ENCODE results near the gene PROCR. TPM values are rescaled to one million over a fixed set of nuclear protein-coding genes. Genes with fewer than 3 reads are reported as not detected.

PROCR gene
- total and polyA plus RNA-seq, 4 donors, result 3.7 to 7.6 (median 6.0) TPM

GRCh38 chr20:35207950-35208611 lies 36.2 kb downstream of the PROCR start:
- WGBS, result 11% methylated on average over 8 of the region's 8 CpGs
- H3K36me3 ChIP-seq (ENCODE audit: control insufficient read depth in 4 of 4, insufficient read depth in 3 of 4, low read depth in 1 of 4, low read length in 3 of 4), result no peaks in the 10 kb centered on the region
- H3K9me3 ChIP-seq (ENCODE audit: control insufficient read depth in 4 of 4, low read length in 3 of 4), result no peaks in the 10 kb centered on the region
- H3K9ac ChIP-seq (ENCODE audit: low read depth in 1 of 2, low read length in 2 of 2), result peak overlapping the region in 1 of 2 donors; percentile 41
- TF ChIP-seq ATF3 (IDR thresholded peaks at IDR 0.05), result peak; percentile 81
- peak; percentile 60 for TF ChIP-seq FOXA1 (IDR thresholded peaks at IDR 0.05)
- peak; percentile 92 to 93 for TF ChIP-seq HNF4A (conservative IDR thresholded peaks at IDR 0.05)
- peak; percentile 78 to 90 for TF ChIP-seq EGR1 (IDR thresholded peaks at IDR 0.05; ENCODE audit: low read depth in 2 of 2)
- TF ChIP-seq YY1 (IDR thresholded peaks at IDR 0.05), result peak; percentile 89
- TF ChIP-seq, protein P1, sequence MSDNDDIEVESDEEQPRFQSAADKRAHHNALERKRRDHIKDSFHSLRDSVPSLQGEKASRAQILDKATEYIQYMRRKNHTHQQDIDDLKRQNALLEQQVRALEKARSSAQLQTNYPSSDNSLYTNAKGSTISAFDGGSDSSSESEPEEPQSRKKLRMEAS (IDR thresholded peaks at IDR 0.05), result peak; percentile 98
- TF ChIP-seq, protein P2, sequence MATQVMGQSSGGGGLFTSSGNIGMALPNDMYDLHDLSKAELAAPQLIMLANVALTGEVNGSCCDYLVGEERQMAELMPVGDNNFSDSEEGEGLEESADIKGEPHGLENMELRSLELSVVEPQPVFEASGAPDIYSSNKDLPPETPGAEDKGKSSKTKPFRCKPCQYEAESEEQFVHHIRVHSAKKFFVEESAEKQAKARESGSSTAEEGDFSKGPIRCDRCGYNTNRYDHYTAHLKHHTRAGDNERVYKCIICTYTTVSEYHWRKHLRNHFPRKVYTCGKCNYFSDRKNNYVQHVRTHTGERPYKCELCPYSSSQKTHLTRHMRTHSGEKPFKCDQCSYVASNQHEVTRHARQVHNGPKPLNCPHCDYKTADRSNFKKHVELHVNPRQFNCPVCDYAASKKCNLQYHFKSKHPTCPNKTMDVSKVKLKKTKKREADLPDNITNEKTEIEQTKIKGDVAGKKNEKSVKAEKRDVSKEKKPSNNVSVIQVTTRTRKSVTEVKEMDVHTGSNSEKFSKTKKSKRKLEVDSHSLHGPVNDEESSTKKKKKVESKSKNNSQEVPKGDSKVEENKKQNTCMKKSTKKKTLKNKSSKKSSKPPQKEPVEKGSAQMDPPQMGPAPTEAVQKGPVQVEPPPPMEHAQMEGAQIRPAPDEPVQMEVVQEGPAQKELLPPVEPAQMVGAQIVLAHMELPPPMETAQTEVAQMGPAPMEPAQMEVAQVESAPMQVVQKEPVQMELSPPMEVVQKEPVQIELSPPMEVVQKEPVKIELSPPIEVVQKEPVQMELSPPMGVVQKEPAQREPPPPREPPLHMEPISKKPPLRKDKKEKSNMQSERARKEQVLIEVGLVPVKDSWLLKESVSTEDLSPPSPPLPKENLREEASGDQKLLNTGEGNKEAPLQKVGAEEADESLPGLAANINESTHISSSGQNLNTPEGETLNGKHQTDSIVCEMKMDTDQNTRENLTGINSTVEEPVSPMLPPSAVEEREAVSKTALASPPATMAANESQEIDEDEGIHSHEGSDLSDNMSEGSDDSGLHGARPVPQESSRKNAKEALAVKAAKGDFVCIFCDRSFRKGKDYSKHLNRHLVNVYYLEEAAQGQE (IDR thresholded peaks at IDR 0.05), result peak; percentile 47
- no peak for TF ChIP-seq FOXA2 (IDR thresholded peaks at IDR 0.05)
- TF ChIP-seq TAF1 (conservative IDR thresholded peaks at IDR 0.05), result peak; percentile 63
- TF ChIP-seq SP1 (IDR thresholded peaks at IDR 0.05), result peak; percentile 98
- peak; percentile 89 for TF ChIP-seq ZBTB33 (IDR thresholded peaks at IDR 0.05)
- TF ChIP-seq RAD21 (IDR thresholded peaks at IDR 0.05), result peak; percentile 87 to 92
- peak; percentile 77 for TF ChIP-seq HNF4G (IDR thresholded peaks at IDR 0.05)
- peak; percentile 94 to 95 for TF ChIP-seq RXRA (IDR thresholded peaks at IDR 0.05)
- peak; percentile 100 for TF ChIP-seq NR2F2 (IDR thresholded peaks at IDR 0.05)
- TF ChIP-seq, protein P3, sequence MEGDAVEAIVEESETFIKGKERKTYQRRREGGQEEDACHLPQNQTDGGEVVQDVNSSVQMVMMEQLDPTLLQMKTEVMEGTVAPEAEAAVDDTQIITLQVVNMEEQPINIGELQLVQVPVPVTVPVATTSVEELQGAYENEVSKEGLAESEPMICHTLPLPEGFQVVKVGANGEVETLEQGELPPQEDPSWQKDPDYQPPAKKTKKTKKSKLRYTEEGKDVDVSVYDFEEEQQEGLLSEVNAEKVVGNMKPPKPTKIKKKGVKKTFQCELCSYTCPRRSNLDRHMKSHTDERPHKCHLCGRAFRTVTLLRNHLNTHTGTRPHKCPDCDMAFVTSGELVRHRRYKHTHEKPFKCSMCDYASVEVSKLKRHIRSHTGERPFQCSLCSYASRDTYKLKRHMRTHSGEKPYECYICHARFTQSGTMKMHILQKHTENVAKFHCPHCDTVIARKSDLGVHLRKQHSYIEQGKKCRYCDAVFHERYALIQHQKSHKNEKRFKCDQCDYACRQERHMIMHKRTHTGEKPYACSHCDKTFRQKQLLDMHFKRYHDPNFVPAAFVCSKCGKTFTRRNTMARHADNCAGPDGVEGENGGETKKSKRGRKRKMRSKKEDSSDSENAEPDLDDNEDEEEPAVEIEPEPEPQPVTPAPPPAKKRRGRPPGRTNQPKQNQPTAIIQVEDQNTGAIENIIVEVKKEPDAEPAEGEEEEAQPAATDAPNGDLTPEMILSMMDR (IDR thresholded peaks at IDR 0.05; ENCODE audit: low read depth, low read length, missing input control), result peak; percentile 82
- peak in 1 of 2 donors; percentile 72 for TF ChIP-seq GABPA (IDR thresholded peaks at IDR 0.05 in 1 of 2, conservative IDR thresholded peaks at IDR 0.05 in 1 of 2)
- peak; percentile 83 to 87 for TF ChIP-seq JUND (IDR thresholded peaks at IDR 0.05)
- H3K4me1 ChIP-seq (ENCODE audit: control insufficient read depth in 4 of 4, insufficient read depth in 4 of 4, low read length in 3 of 4), result peaks cover 0 to 9% (median 5%) of the 10 kb centered on the region in 4 donors
- H3K27ac ChIP-seq (ENCODE audit: low read depth in 1 of 2, low read length in 2 of 2), result peak overlapping the region; percentile 63 to 66
- H3K27me3 ChIP-seq (ENCODE audit: control insufficient read depth in 4 of 4, insufficient read depth in 4 of 4, low read length in 3 of 4), result no peaks in the 10 kb centered on the region
- H3K4me3 ChIP-seq (ENCODE audit: low read depth in 1 of 3, low read length in 3 of 3), result peak overlapping the region in 2 of 3 donors; percentile 4 to 17
- peak; percentile 76 for DNase-seq (ENCODE audit: low spot score)

Measured in liver (tissue), 9 donors.